ENCODE data around the gene FRMD5.
"Not testable (repeated sequence)": the region's sequence is repeated elsewhere in the genome, so short reads cannot be mapped to it uniquely, and the experiment has no call there.

FRMD5 gene

GRCh38 chr15:43866636-43867035 lies 328.4 kb downstream of the FRMD5 start:
- not testable (repeated sequence) for H3K4ac ChIP-seq (ENCODE audit: low read depth in 1 of 2, low read length in 2 of 2); H4K8ac ChIP-seq (ENCODE audit: low read length); H2BK5ac ChIP-seq (ENCODE audit: low read depth, low read length, poor library complexity, severe bottlenecking); H3K27me3 ChIP-seq (ENCODE audit: control insufficient read depth in 1 of 2, insufficient read depth in 1 of 2, low read length in 2 of 2); H3K14ac ChIP-seq (ENCODE audit: low read length in 2 of 2); H3K4me3 ChIP-seq (ENCODE audit: insufficient read depth in 1 of 2, low read depth in 1 of 2, low read length in 2 of 2); H3K18ac ChIP-seq (ENCODE audit: low read depth in 1 of 2, low read length in 2 of 2); H3K4me2 ChIP-seq (ENCODE audit: low read length, poor library complexity, severe bottlenecking); H3K9ac ChIP-seq (ENCODE audit: low read length); H2BK12ac ChIP-seq (ENCODE audit: low read length in 2 of 2); H4K91ac ChIP-seq (ENCODE audit: low read length); H2AFZ ChIP-seq (ENCODE audit: low read depth, low read length); H3K9me3 ChIP-seq (ENCODE audit: control insufficient read depth, low read length); H3K79me1 ChIP-seq (replicated peaks; ENCODE audit: low read length, poor library complexity, severe bottlenecking); H3K27ac ChIP-seq (ENCODE audit: low read length, poor library complexity, severe bottlenecking); DNase-seq; H3K23ac ChIP-seq (ENCODE audit: low read length in 2 of 2); H3K4me1 ChIP-seq (ENCODE audit: control insufficient read depth, insufficient read depth, low read depth, low read length); H2AK5ac ChIP-seq (ENCODE audit: low read length, severe bottlenecking); H2BK120ac ChIP-seq (ENCODE audit: low read depth, low read length); H2BK15ac ChIP-seq (ENCODE audit: low read depth, poor library complexity, severe bottlenecking)
- H3K36me3 ChIP-seq (ENCODE audit: control insufficient read depth in 1 of 2, insufficient read depth in 2 of 2, low read depth in 1 of 2, low read length in 2 of 2) = peaks cover 6 to 19% of the 10 kb centered on the region in 2 experiments
- 98% methylated on average over 6 of the region's 10 CpGs for WGBS

GRCh38 chr15:43859546-43859945 lies 335.5 kb downstream of the FRMD5 start:
- Histone ChIP-seq H3K23ac (ENCODE audit: low read length in 2 of 2) (no peak overlapping the region), H3K18ac (ENCODE audit: low read depth in 1 of 2, low read length in 2 of 2) (no peak overlapping the region), H3K14ac (ENCODE audit: low read length in 2 of 2) (no peak overlapping the region), H2BK12ac (ENCODE audit: low read length in 2 of 2) (no peak overlapping the region), H3K27ac (ENCODE audit: low read length, poor library complexity, severe bottlenecking) (no peak overlapping the region), H2AK5ac (ENCODE audit: low read length, severe bottlenecking) (no peak overlapping the region), H4K91ac (ENCODE audit: low read length) (no peak overlapping the region), H2BK15ac (ENCODE audit: low read depth, poor library complexity, severe bottlenecking) (no peak overlapping the region), H3K4ac (ENCODE audit: low read depth in 1 of 2, low read length in 2 of 2) (no peak overlapping the region), H3K9ac (ENCODE audit: low read length) (no peak overlapping the region), H2AFZ (ENCODE audit: low read depth, low read length) (no peak overlapping the region), H3K4me3 (ENCODE audit: insufficient read depth in 1 of 2, low read depth in 1 of 2, low read length in 2 of 2) (no peak overlapping the region), H3K9me3 (ENCODE audit: control insufficient read depth, low read length) (no peaks in the 10 kb centered on the region), H2BK120ac (ENCODE audit: low read depth, low read length) (no peak overlapping the region), H4K8ac (ENCODE audit: low read length) (no peak overlapping the region), H3K4me2 (ENCODE audit: low read length, poor library complexity, severe bottlenecking) (no peak overlapping the region), H2BK5ac (ENCODE audit: low read depth, low read length, poor library complexity, severe bottlenecking) (no peak overlapping the region), H3K4me1 (ENCODE audit: control insufficient read depth, insufficient read depth, low read depth, low read length) (no peaks in the 10 kb centered on the region), H3K36me3 (ENCODE audit: control insufficient read depth in 1 of 2, insufficient read depth in 2 of 2, low read depth in 1 of 2, low read length in 2 of 2) (peaks cover 3 to 18% of the 10 kb centered on the region in 2 experiments), H3K79me1 (replicated peaks; ENCODE audit: low read length, poor library complexity, severe bottlenecking) (no peaks in the 10 kb centered on the region), H3K27me3 (ENCODE audit: control insufficient read depth in 1 of 2, insufficient read depth in 1 of 2, low read length in 2 of 2) (no peaks in the 10 kb centered on the region)
- 94% methylated on average over 3 of the region's 4 CpGs for WGBS
- no peak for DNase-seq

DNA sequence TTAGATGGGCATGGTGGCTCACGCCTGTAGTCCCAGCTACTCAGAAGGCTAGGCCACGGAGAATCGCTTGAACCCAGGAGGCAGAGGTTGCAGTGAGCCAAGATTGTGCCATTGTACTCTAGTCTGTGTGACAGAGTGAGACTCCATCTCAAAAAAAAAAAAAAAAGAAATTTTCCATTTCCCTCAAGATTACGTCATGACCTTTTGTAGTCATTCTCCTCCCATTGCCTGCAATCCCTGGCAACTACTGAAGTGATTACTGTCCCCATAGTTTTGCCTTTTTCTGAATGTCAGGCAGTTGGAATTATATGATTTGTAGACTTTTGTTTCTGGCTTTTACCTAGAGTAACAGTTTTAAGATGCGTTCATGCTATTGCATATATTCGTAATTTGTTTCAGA lies 340.3 kb downstream of the FRMD5 start:
- Histone ChIP-seq H2BK120ac (ENCODE audit: low read depth, low read length) (no peak overlapping the region), H3K27ac (ENCODE audit: low read length, poor library complexity, severe bottlenecking) (no peak overlapping the region)
- 99% methylated on average over 3 of the region's 6 CpGs for WGBS

GRCh38 chr15:43852607-43853006 lies 342.5 kb downstream of the FRMD5 start:
- no peak overlapping the region for H3K4ac ChIP-seq (ENCODE audit: low read depth in 1 of 2, low read length in 2 of 2)
- H3K14ac ChIP-seq (ENCODE audit: low read length in 2 of 2) = no peak overlapping the region
- no peaks in the 10 kb centered on the region for H3K4me1 ChIP-seq (ENCODE audit: control insufficient read depth, insufficient read depth, low read depth, low read length)
- no peak overlapping the region for H3K23ac ChIP-seq (ENCODE audit: low read length in 2 of 2)
- H3K9me3 ChIP-seq (ENCODE audit: control insufficient read depth, low read length) = no peaks in the 10 kb centered on the region
- H3K36me3 ChIP-seq (ENCODE audit: control insufficient read depth in 1 of 2, insufficient read depth in 2 of 2, low read depth in 1 of 2, low read length in 2 of 2) = peaks cover 0 to 11% of the 10 kb centered on the region in 2 experiments
- no peak overlapping the region for H3K18ac ChIP-seq (ENCODE audit: low read depth in 1 of 2, low read length in 2 of 2)
- no peak for DNase-seq
- WGBS = 100% methylated on average over 2 of the region's 4 CpGs
- H3K27ac ChIP-seq (ENCODE audit: low read length, poor library complexity, severe bottlenecking) = no peak overlapping the region
- H2BK5ac ChIP-seq (ENCODE audit: low read depth, low read length, poor library complexity, severe bottlenecking) = no peak overlapping the region
- H3K4me2 ChIP-seq (ENCODE audit: low read length, poor library complexity, severe bottlenecking) = no peak overlapping the region
- H3K4me3 ChIP-seq (ENCODE audit: insufficient read depth in 1 of 2, low read depth in 1 of 2, low read length in 2 of 2) = no peak overlapping the region
- H2BK15ac ChIP-seq (ENCODE audit: low read depth, poor library complexity, severe bottlenecking) = no peak overlapping the region
- H3K27me3 ChIP-seq (ENCODE audit: control insufficient read depth in 1 of 2, insufficient read depth in 1 of 2, low read length in 2 of 2) = no peaks in the 10 kb centered on the region
- no peak overlapping the region for H2BK120ac ChIP-seq (ENCODE audit: low read depth, low read length)
- H2AFZ ChIP-seq (ENCODE audit: low read depth, low read length) = no peak overlapping the region
- no peak overlapping the region for H3K9ac ChIP-seq (ENCODE audit: low read length)
- H4K8ac ChIP-seq (ENCODE audit: low read length) = no peak overlapping the region
- H2BK12ac ChIP-seq (ENCODE audit: low read length in 2 of 2) = no peak overlapping the region
- no peak overlapping the region for H2AK5ac ChIP-seq (ENCODE audit: low read length, severe bottlenecking)
- no peaks in the 10 kb centered on the region for H3K79me1 ChIP-seq (replicated peaks; ENCODE audit: low read length, poor library complexity, severe bottlenecking)
- no peak overlapping the region for H4K91ac ChIP-seq (ENCODE audit: low read length)

More for the DNA sequence above, 340.3 kb downstream of the FRMD5 start:
- H3K36me3 ChIP-seq (ENCODE audit: control insufficient read depth in 1 of 2, insufficient read depth in 2 of 2, low read depth in 1 of 2, low read length in 2 of 2) = peaks cover 0 to 24% of the 10 kb centered on the region in 2 experiments
- H2AK5ac ChIP-seq (ENCODE audit: low read length, severe bottlenecking) = no peak overlapping the region
- H3K4me1 ChIP-seq (ENCODE audit: control insufficient read depth, insufficient read depth, low read depth, low read length) = no peaks in the 10 kb centered on the region
- no peak overlapping the region for H3K18ac ChIP-seq (ENCODE audit: low read depth in 1 of 2, low read length in 2 of 2)
- no peak overlapping the region for H2AFZ ChIP-seq (ENCODE audit: low read depth, low read length)
- H3K23ac ChIP-seq (ENCODE audit: low read length in 2 of 2) = no peak overlapping the region
- peak; percentile 53 for DNase-seq
- H3K9me3 ChIP-seq (ENCODE audit: control insufficient read depth, low read length) = no peaks in the 10 kb centered on the region
- no peak overlapping the region for H2BK12ac ChIP-seq (ENCODE audit: low read length in 2 of 2)
- no peak overlapping the region for H3K4me2 ChIP-seq (ENCODE audit: low read length, poor library complexity, severe bottlenecking)
- H3K9ac ChIP-seq (ENCODE audit: low read length) = no peak overlapping the region
- H3K14ac ChIP-seq (ENCODE audit: low read length in 2 of 2) = no peak overlapping the region
- H2BK5ac ChIP-seq (ENCODE audit: low read depth, low read length, poor library complexity, severe bottlenecking) = no peak overlapping the region
- H3K4me3 ChIP-seq (ENCODE audit: insufficient read depth in 1 of 2, low read depth in 1 of 2, low read length in 2 of 2) = no peak overlapping the region
- H4K91ac ChIP-seq (ENCODE audit: low read length) = no peak overlapping the region
- no peak overlapping the region for H4K8ac ChIP-seq (ENCODE audit: low read length)
- H2BK15ac ChIP-seq (ENCODE audit: low read depth, poor library complexity, severe bottlenecking) = no peak overlapping the region
- H3K27me3 ChIP-seq (ENCODE audit: control insufficient read depth in 1 of 2, insufficient read depth in 1 of 2, low read length in 2 of 2) = no peaks in the 10 kb centered on the region
- no peak overlapping the region for H3K4ac ChIP-seq (ENCODE audit: low read depth in 1 of 2, low read length in 2 of 2)
- H3K79me1 ChIP-seq (replicated peaks; ENCODE audit: low read length, poor library complexity, severe bottlenecking) = no peaks in the 10 kb centered on the region

Data from mesenchymal stem cell (in vitro differentiated cells and primary cell).